NT2/D1 (cell line): ENCODE results near the gene PIK3C3.
A peak's percentile ranks its signal among the peaks of the same experiment; 100 is the strongest.

Experiments
- DNase-seq: peaks from one replicate; pipeline ENCODE4 v3.0.0-alpha.2; 2011; ENCODE audit warnings: low read depth, low spot score
- H3K27me3 ChIP-seq: 2 replicates; pipeline ENCODE4 v1.6.0; 2011; ENCODE audit warnings: mild to moderate bottlenecking; ENCODE audit not compliant: insufficient read length, insufficient read depth
- H3K36me3 ChIP-seq: 2 replicates; pipeline ENCODE4 v1.6.1; 2011; ENCODE audit warnings: mild to moderate bottlenecking, low read length, mixed read lengths; ENCODE audit not compliant: insufficient read depth, insufficient read length
- H3K4me1 ChIP-seq: 2 replicates; pipeline ENCODE4 v1.5.1; 2011; ENCODE audit not compliant: insufficient read depth, insufficient read length
- H3K4me3 ChIP-seq: 2 replicates; pipeline ENCODE4 v1.5.1; 2011; ENCODE audit warnings: low read depth; ENCODE audit not compliant: insufficient read length
- H3K9ac ChIP-seq: 2 replicates; pipeline ENCODE4 v1.6.0; 2011; ENCODE audit warnings: low read depth; ENCODE audit not compliant: insufficient read length
- H3K9me3 ChIP-seq: 2 replicates; pipeline ENCODE4 v1.5.1; 2011; ENCODE audit warnings: mild to moderate bottlenecking, low read length; ENCODE audit not compliant: insufficient read depth
- SUZ12 ChIP-seq: IDR thresholded peaks from 2 replicates; pipeline ENCODE4 v1.6.1; 2011; ENCODE audit not compliant: insufficient read length, insufficient read depth; ENCODE audit errors: extremely low read depth
- YY1 ChIP-seq: IDR thresholded peaks from 2 replicates; pipeline ENCODE4 v1.6.1; 2011; ENCODE audit not compliant: insufficient read length, insufficient read depth
- ZNF274 ChIP-seq: IDR thresholded peaks from 2 replicates; pipeline ENCODE4 v1.6.1; 2011; ENCODE audit warnings: mild to moderate bottlenecking, low read depth, low read length

The PIK3C3 gene

GRCh38 chr18:42051411-42051810 is 96.4 kb downstream of the PIK3C3 start:
- Histone ChIP-seq H3K9ac (no peak overlapping the region), H3K36me3 (peaks cover 5% of the 10 kb centered on the region), H3K4me1 (no peaks in the 10 kb centered on the region), H3K27me3 (no peaks in the 10 kb centered on the region), H3K4me3 (no peak overlapping the region), H3K9me3 (no peaks in the 10 kb centered on the region)
- no peak for TF ChIP-seq SUZ12
- TF ChIP-seq YY1 = no peak
- no peak for TF ChIP-seq ZNF274
- DNase-seq = no peak

- H3K36me3 ChIP-seq = peaks cover 5% of the 10 kb centered on the region
- H3K27me3 ChIP-seq = no peaks in the 10 kb centered on the region
- no peak overlapping the region for H3K4me3 ChIP-seq
- H3K4me1 ChIP-seq = no peaks in the 10 kb centered on the region
- H3K9ac ChIP-seq = no peak overlapping the region
- no peaks in the 10 kb centered on the region for H3K9me3 ChIP-seq
- TF ChIP-seq YY1 = no peak
- TF ChIP-seq SUZ12 = no peak
- TF ChIP-seq ZNF274 = no peak
- DNase-seq = no peak
These were observed 97.2 kb downstream of the PIK3C3 start for GRCh38 chr18:42052122-42052708.

- no peaks in the 10 kb centered on the region for H3K9me3 ChIP-seq
- TF ChIP-seq YY1 (no peak), ZNF274 (no peak), SUZ12 (no peak)
- no peaks in the 10 kb centered on the region for H3K27me3 ChIP-seq
- H3K4me1 ChIP-seq = no peaks in the 10 kb centered on the region
- H3K4me3 ChIP-seq = no peak overlapping the region
- DNase-seq = peak; percentile 3
- H3K9ac ChIP-seq = no peak overlapping the region
- peaks cover 9% of the 10 kb centered on the region for H3K36me3 ChIP-seq
These were observed 98.3 kb downstream of the PIK3C3 start for GRCh38 chr18:42053188-42053781.

GRCh38 chr18:42064109-42064508 is 109.1 kb downstream of the PIK3C3 start:
- no peak for TF ChIP-seq YY1
- no peak for TF ChIP-seq ZNF274
- no peak for TF ChIP-seq SUZ12
- no peak overlapping the region for H3K9ac ChIP-seq
- no peak overlapping the region for H3K4me3 ChIP-seq
- no peaks in the 10 kb centered on the region for H3K4me1 ChIP-seq
- H3K9me3 ChIP-seq = no peaks in the 10 kb centered on the region
- peaks cover 14% of the 10 kb centered on the region for H3K36me3 ChIP-seq
- no peaks in the 10 kb centered on the region for H3K27me3 ChIP-seq
- DNase-seq = no peak

- Histone ChIP-seq H3K9ac (no peak overlapping the region), H3K4me3 (no peak overlapping the region), H3K36me3 (peaks cover 17% of the 10 kb centered on the region), H3K4me1 (no peaks in the 10 kb centered on the region), H3K27me3 (no peaks in the 10 kb centered on the region), H3K9me3 (no peaks in the 10 kb centered on the region)
- no peak for DNase-seq
- no peak for TF ChIP-seq ZNF274
- TF ChIP-seq SUZ12 = no peak
- no peak for TF ChIP-seq YY1
These were observed 112.5 kb downstream of the PIK3C3 start for GRCh38 chr18:42067518-42067917.

- TF ChIP-seq SUZ12 = no peak
- TF ChIP-seq ZNF274 = no peak
- TF ChIP-seq YY1 = no peak
- H3K4me3 ChIP-seq = no peak overlapping the region
- no peaks in the 10 kb centered on the region for H3K4me1 ChIP-seq
- no peak for DNase-seq
- no peaks in the 10 kb centered on the region for H3K9me3 ChIP-seq
- H3K9ac ChIP-seq = no peak overlapping the region
- peaks cover 17% of the 10 kb centered on the region for H3K36me3 ChIP-seq
- no peaks in the 10 kb centered on the region for H3K27me3 ChIP-seq
These were observed 113.0 kb downstream of the PIK3C3 start for GRCh38 chr18:42068030-42068429.

GRCh38 chr18:42069036-42069435 is 114.0 kb downstream of the PIK3C3 start:
- Histone ChIP-seq H3K27me3 (no peaks in the 10 kb centered on the region), H3K36me3 (peaks cover 17% of the 10 kb centered on the region), H3K9me3 (no peaks in the 10 kb centered on the region), H3K4me3 (no peak overlapping the region), H3K4me1 (no peaks in the 10 kb centered on the region), H3K9ac (no peak overlapping the region)
- DNase-seq = no peak
- TF ChIP-seq YY1 = no peak
- TF ChIP-seq SUZ12 = no peak
- no peak for TF ChIP-seq ZNF274
